ENCODE results near the gene PDCD2L. TPM values are rescaled to one million over a fixed set of nuclear protein-coding genes. Genes with fewer than 3 reads are reported as not detected.
A peak's percentile ranks its signal among the peaks of the same experiment; 100 is the strongest.

The PDCD2L gene
- polyA plus RNA-seq, 1 of the 3 experiments (the other 2 are of a cell fraction) = 20.8 TPM

DNA sequence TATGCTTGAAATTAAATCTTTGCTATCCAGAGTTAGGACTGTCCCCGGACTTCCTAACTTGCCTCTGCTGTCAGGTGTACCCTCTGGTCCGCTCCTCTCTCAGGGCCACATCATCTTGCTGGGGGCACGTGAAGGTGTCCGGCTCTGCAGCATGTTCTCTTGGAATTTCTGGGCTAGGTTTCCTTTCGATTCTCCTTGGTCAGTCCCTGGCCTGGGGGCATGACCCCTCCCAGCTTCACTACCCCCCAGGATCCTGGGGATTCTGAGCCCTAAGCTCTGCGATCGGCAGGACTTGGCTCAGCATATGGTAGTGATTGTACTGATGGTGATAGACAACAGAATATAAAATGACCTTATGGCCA lies 44.3 kb upstream of the PDCD2L start:
- no peaks in the 10 kb centered on the region for H3K9me2 ChIP-seq
- H4K20me1 ChIP-seq (ENCODE audit: insufficient read depth) = no peaks in the 10 kb centered on the region
- no peaks in the 10 kb centered on the region for H3K27me3 ChIP-seq (ENCODE audit: insufficient read depth)
- WGBS (ENCODE audit: low lambda C conversion rate) = 76% methylated on average over 7 of the region's 7 CpGs
- no peaks in the 10 kb centered on the region for H3K79me2 ChIP-seq (ENCODE audit: insufficient read depth)
- ChIA-PET POLR2A (interaction anchor here (1.0 to 1.5 kb wide), 2 partner anchors 8 to 10 kb away, joined by 4 to 5 read pairs; no protein-coding TSS in a partner anchor), CTCF (interaction anchor here (1.5 to 2.1 kb wide), 3 partner anchors 11 to 22 kb away, joined by 7 to 11 read pairs (median 10); no protein-coding TSS in a partner anchor)
- DNase-seq = no peak
- no peak for TF ChIP-seq CHD2 (IDR thresholded peaks at IDR 0.05; ENCODE audit: low read length, partially characterized antibody)
- no peak for TF ChIP-seq CTCF (IDR thresholded peaks at IDR 0.05)
- no peak for TF ChIP-seq POLR2AphosphoS5 (IDR thresholded peaks at IDR 0.05; ENCODE audit: low read depth, low read length)
- TF ChIP-seq, protein P1, sequence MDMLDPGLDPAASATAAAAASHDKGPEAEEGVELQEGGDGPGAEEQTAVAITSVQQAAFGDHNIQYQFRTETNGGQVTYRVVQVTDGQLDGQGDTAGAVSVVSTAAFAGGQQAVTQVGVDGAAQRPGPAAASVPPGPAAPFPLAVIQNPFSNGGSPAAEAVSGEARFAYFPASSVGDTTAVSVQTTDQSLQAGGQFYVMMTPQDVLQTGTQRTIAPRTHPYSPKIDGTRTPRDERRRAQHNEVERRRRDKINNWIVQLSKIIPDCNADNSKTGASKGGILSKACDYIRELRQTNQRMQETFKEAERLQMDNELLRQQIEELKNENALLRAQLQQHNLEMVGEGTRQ (IDR thresholded peaks at IDR 0.05; ENCODE audit: borderline replicate concordance, low read depth, low read length) = no peak
- no peak for TF ChIP-seq JUND (IDR thresholded peaks at IDR 0.05)
- TF ChIP-seq RCOR1 (IDR thresholded peaks at IDR 0.05; ENCODE audit: low read length) = no peak
- TF ChIP-seq GATA2 (CRISPR knock-in tag; IDR thresholded peaks at IDR 0.05) = no peak
- H3K36me3 ChIP-seq (replicated peaks in 1 of 2; ENCODE audit: control insufficient read depth in 1 of 2, insufficient read depth in 2 of 2, low read length in 1 of 2) = no peaks in the 10 kb centered on the region
- H3K4me1 ChIP-seq (ENCODE audit: control insufficient read depth in 1 of 2, insufficient read depth in 2 of 2, low read depth in 1 of 2, low read length in 1 of 2) = peaks cover 11 to 17% of the 10 kb centered on the region in 2 experiments; a peak in 2 of 4 replicates
- H3F3A ChIP-seq (replicated peaks; ENCODE audit: insufficient read depth) = peaks cover 18% of the 10 kb centered on the region
- H3K4me2 ChIP-seq = peak overlapping the region; percentile 57
- peak overlapping the region; percentile 36 to 86 for H3K27ac ChIP-seq (ENCODE audit: low read depth in 2 of 2, low read length in 1 of 2)
- H3K4me3 ChIP-seq (ENCODE audit: low read depth in 2 of 2, low read length in 1 of 2) = peak overlapping the region; percentile 46 to 51
- H3K9me3 ChIP-seq = no peaks in the 10 kb centered on the region
- H3K9ac ChIP-seq = peak overlapping the region; percentile 24; the same call in 1 of the 2 replicates
- peak overlapping the region; percentile 52; the same call in 1 of the 2 replicates for H2AFZ ChIP-seq (ENCODE audit: low read depth)

GRCh38 chr19:34360354-34360909 lies 43.8 kb upstream of the PDCD2L start:
- peaks cover 11 to 17% of the 10 kb centered on the region in 2 experiments; a peak in 2 of 4 replicates for H3K4me1 ChIP-seq (ENCODE audit: control insufficient read depth in 1 of 2, insufficient read depth in 2 of 2, low read depth in 1 of 2, low read length in 1 of 2)
- peak overlapping the region; percentile 57; the same call in 1 of the 2 replicates for H3K4me2 ChIP-seq
- POLR2A ChIA-PET = interaction anchor here (1.0 kb wide), 1 partner anchor 9 kb away, joined by 5 read pairs; no protein-coding TSS in a partner anchor
- DNase-seq = no peak
- no peaks in the 10 kb centered on the region for H3K36me3 ChIP-seq (replicated peaks in 1 of 2; ENCODE audit: control insufficient read depth in 1 of 2, insufficient read depth in 2 of 2, low read length in 1 of 2)
- H3K9ac ChIP-seq = no peak overlapping the region
- CTCF ChIA-PET = no interaction called here
- H3K9me3 ChIP-seq = no peaks in the 10 kb centered on the region
- H3K27ac ChIP-seq (ENCODE audit: low read depth in 2 of 2, low read length in 1 of 2) = no peak overlapping the region; a peak in 1 of 4 replicates
- H4K20me1 ChIP-seq (ENCODE audit: insufficient read depth) = no peaks in the 10 kb centered on the region
- no peak overlapping the region for H3K4me3 ChIP-seq (ENCODE audit: low read depth in 2 of 2, low read length in 1 of 2)
- 90% methylated on average over 9 of the region's 9 CpGs for WGBS (ENCODE audit: low lambda C conversion rate)
- 0 out of 2 replicates have a peak overlapping the region, but pooled peaks have one; percentile 52 for H2AFZ ChIP-seq (ENCODE audit: low read depth)
- no peak for TF ChIP-seq GABPA (IDR thresholded peaks at IDR 0.05; ENCODE audit: low read depth)
- no peak for TF ChIP-seq EP300 (IDR thresholded peaks at IDR 0.05; ENCODE audit: borderline replicate concordance in 1 of 2, low read depth in 1 of 2, low read length in 1 of 2)
- no peak for TF ChIP-seq TAF1 (IDR thresholded peaks at IDR 0.05; ENCODE audit: borderline replicate concordance, low read depth, low read length)
- TF ChIP-seq GATA2 (CRISPR knock-in tag; IDR thresholded peaks at IDR 0.05) = no peak
- H3K9me2 ChIP-seq = no peaks in the 10 kb centered on the region
- peaks cover 4% of the 10 kb centered on the region; the same call in 1 of the 2 replicates for H3K79me2 ChIP-seq (ENCODE audit: insufficient read depth)
- peaks cover 18% of the 10 kb centered on the region for H3F3A ChIP-seq (replicated peaks; ENCODE audit: insufficient read depth)
- H3K27me3 ChIP-seq (ENCODE audit: insufficient read depth) = no peaks in the 10 kb centered on the region

Measured in SK-N-SH (cell line).